Measurements from ENCODE around the gene POT1. TPM values are rescaled to one million over a fixed set of nuclear protein-coding genes. Genes with fewer than 3 reads are reported as not detected.

The POT1 gene
- total RNA-seq, 1 experiment from 2014 or later = 21.6 TPM

GRCh38 chr7:124879771-124880170 is 49.9 kb downstream of the POT1 start:
- H3K27ac Mint-ChIP-seq (ENCODE audit: unreplicated experiment) = no peak overlapping the region
- ChIA-PET CTCF (no interaction called here), POLR2A (no interaction called here)
- H3K9me3 ChIP-seq = no peaks in the 10 kb centered on the region
- no peaks in the 10 kb centered on the region for H3K36me3 Mint-ChIP-seq (ENCODE audit: insufficient read depth, unreplicated experiment)
- H3K4me3 Mint-ChIP-seq (ENCODE audit: unreplicated experiment) = no peak overlapping the region
- intact Hi-C loops (cut with micrococcal nuclease; ENCODE audit: unreplicated experiment) = no loop called here
- TF ChIP-seq CTCF (IDR thresholded peaks at IDR 0.05; ENCODE audit: insufficient read depth in 1 of 2, low read depth in 1 of 2, low read length in 1 of 2, severe bottlenecking in 1 of 2, unreplicated experiment in 1 of 2) = no peak
- no peaks in the 10 kb centered on the region for H3K9me3 Mint-ChIP-seq (ENCODE audit: unreplicated experiment)
- DNase-seq = no peak
- no peaks in the 10 kb centered on the region for H3K4me1 Mint-ChIP-seq (ENCODE audit: low read depth, unreplicated experiment)
- no TSS peak for BruUV-seq (replicated peaks)
- no peak overlapping the region for H3K4me3 ChIP-seq (ENCODE audit: low read depth, low read length)
- no peaks in the 10 kb centered on the region for H3K36me3 ChIP-seq (ENCODE audit: control insufficient read depth, insufficient read depth, low read length)
- H3K4me1 ChIP-seq = no peaks in the 10 kb centered on the region
- H3K27me3 Mint-ChIP-seq (ENCODE audit: insufficient read depth, unreplicated experiment) = no peaks in the 10 kb centered on the region
- H3K27me3 ChIP-seq (replicated peaks; ENCODE audit: control insufficient read depth, insufficient read depth, low read length) = no peaks in the 10 kb centered on the region

GRCh38 chr7:124879103-124879502 is 50.5 kb downstream of the POT1 start:
- intact Hi-C loops (cut with micrococcal nuclease; ENCODE audit: unreplicated experiment) = no loop called here
- Histone ChIP-seq H3K27me3 (replicated peaks; ENCODE audit: control insufficient read depth, insufficient read depth, low read length) (no peaks in the 10 kb centered on the region), H3K9me3 (no peaks in the 10 kb centered on the region), H3K4me1 (no peaks in the 10 kb centered on the region), H3K36me3 (ENCODE audit: control insufficient read depth, insufficient read depth, low read length) (no peaks in the 10 kb centered on the region), H3K4me3 (ENCODE audit: low read depth, low read length) (no peak overlapping the region)
- no peaks in the 10 kb centered on the region for H3K27me3 Mint-ChIP-seq (ENCODE audit: insufficient read depth, unreplicated experiment)
- CTCF ChIA-PET = no interaction called here
- no peak overlapping the region for H3K27ac Mint-ChIP-seq (ENCODE audit: unreplicated experiment)
- no peaks in the 10 kb centered on the region for H3K9me3 Mint-ChIP-seq (ENCODE audit: unreplicated experiment)
- H3K36me3 Mint-ChIP-seq (ENCODE audit: insufficient read depth, unreplicated experiment) = no peaks in the 10 kb centered on the region
- TF ChIP-seq CTCF (IDR thresholded peaks at IDR 0.05; ENCODE audit: insufficient read depth in 1 of 2, low read depth in 1 of 2, low read length in 1 of 2, severe bottlenecking in 1 of 2, unreplicated experiment in 1 of 2) = no peak
- no peak overlapping the region for H3K4me3 Mint-ChIP-seq (ENCODE audit: unreplicated experiment)
- no peak for DNase-seq
- POLR2A ChIA-PET = no interaction called here
- H3K4me1 Mint-ChIP-seq (ENCODE audit: low read depth, unreplicated experiment) = no peaks in the 10 kb centered on the region
- no TSS peak for BruUV-seq (replicated peaks)

GRCh38 chr7:124874644-124875163 is 54.9 kb downstream of the POT1 start:
- intact Hi-C loops (cut with micrococcal nuclease; ENCODE audit: unreplicated experiment) = no loop called here
- no peak for TF ChIP-seq CTCF (IDR thresholded peaks at IDR 0.05; ENCODE audit: insufficient read depth in 1 of 2, low read depth in 1 of 2, low read length in 1 of 2, severe bottlenecking in 1 of 2, unreplicated experiment in 1 of 2)
- no peaks in the 10 kb centered on the region for H3K36me3 ChIP-seq (ENCODE audit: control insufficient read depth, insufficient read depth, low read length)
- H3K9me3 ChIP-seq = no peaks in the 10 kb centered on the region
- Mint-ChIP-seq H3K36me3 (ENCODE audit: insufficient read depth, unreplicated experiment) (no peaks in the 10 kb centered on the region), H3K27ac (ENCODE audit: unreplicated experiment) (no peak overlapping the region), H3K4me1 (ENCODE audit: low read depth, unreplicated experiment) (no peaks in the 10 kb centered on the region), H3K9me3 (ENCODE audit: unreplicated experiment) (no peaks in the 10 kb centered on the region), H3K4me3 (ENCODE audit: unreplicated experiment) (no peak overlapping the region), H3K27me3 (ENCODE audit: insufficient read depth, unreplicated experiment) (no peaks in the 10 kb centered on the region)
- no peak for DNase-seq
- H3K4me3 ChIP-seq (ENCODE audit: low read depth, low read length) = no peak overlapping the region
- no peaks in the 10 kb centered on the region for H3K4me1 ChIP-seq
- POLR2A ChIA-PET = no interaction called here
- H3K27me3 ChIP-seq (replicated peaks; ENCODE audit: control insufficient read depth, insufficient read depth, low read length) = no peaks in the 10 kb centered on the region
- BruUV-seq (replicated peaks) = no TSS peak
- CTCF ChIA-PET = no interaction called here

Measured in Caco-2 (cell line).